MM.1S (cell line): ENCODE measurements around the gene ACVR2B.

ENCODE experiments used
- DNase-seq: peaks from one replicate; pipeline ENCODE4 v3.0.0-alpha.2; 2015
- H2AFZ ChIP-seq: fragments of 300-600 bp; sonication (generic); 2 replicates; pipeline ENCODE4 v1.6.0; 2016; ENCODE audit warnings: antibody characterized with exemption, low read length
- H3F3A ChIP-seq: fragments of 300-600 bp; sonication (generic); 2 replicates; pipeline ENCODE4 v1.6.1; 2016; ENCODE audit warnings: mild to moderate bottlenecking, antibody characterized with exemption, low read length, moderate library complexity, mixed read lengths; ENCODE audit not compliant: insufficient read depth
- H3K27ac ChIP-seq: fragments of 300-600 bp; sonication (generic); 2 replicates; pipeline ENCODE4 v1.5.1; 2016; ENCODE audit warnings: mild to moderate bottlenecking, low read length
- H3K27me3 ChIP-seq: fragments of 300-600 bp; sonication (generic); replicated peaks from 2 replicates; pipeline ENCODE4 v1.6.0; 2016; ENCODE audit warnings: low read length; ENCODE audit not compliant: insufficient read depth
- H3K36me3 ChIP-seq: fragments of 300-600 bp; sonication (generic); replicated peaks from 2 replicates; pipeline ENCODE4 v1.6.1; 2016; ENCODE audit warnings: mild to moderate bottlenecking, low read length, mixed read lengths; ENCODE audit not compliant: insufficient read depth
- H3K4me1 ChIP-seq: fragments of 300-600 bp; sonication (generic); 2 replicates; pipeline ENCODE4 v1.6.1; 2016; ENCODE audit warnings: low read length, mixed read lengths
- H3K4me2 ChIP-seq: fragments of 300-600 bp; sonication (generic); 2 replicates; pipeline ENCODE4 v1.6.0; 2016; ENCODE audit warnings: low read depth, low read length
- H3K4me3 ChIP-seq: fragments of 300-600 bp; sonication (generic); 2 replicates; pipeline ENCODE4 v1.5.1; 2016; ENCODE audit warnings: low read length, mixed read lengths
- H3K79me2 ChIP-seq: fragments of 300-600 bp; sonication (generic); 2 replicates; pipeline ENCODE4 v1.6.1; 2016; ENCODE audit warnings: mixed run types, low read length, mixed read lengths
- H3K9ac ChIP-seq: fragments of 300-600 bp; sonication (generic); 2 replicates; pipeline ENCODE4 v1.6.1; 2016; ENCODE audit warnings: low read length, mixed read lengths
- H3K9me2 ChIP-seq: fragments of 300-600 bp; sonication (generic); replicated peaks from 2 replicates; pipeline ENCODE4 v1.6.1; 2016; ENCODE audit warnings: mild to moderate bottlenecking, low read length, mixed read lengths; ENCODE audit not compliant: insufficient read depth
- H3K9me3 ChIP-seq: fragments of 300-600 bp; sonication (generic); replicated peaks from 2 replicates; pipeline ENCODE4 v1.6.1; 2016; ENCODE audit warnings: mild to moderate bottlenecking, low read length, mixed read lengths; ENCODE audit not compliant: insufficient read depth
- H4K20me1 ChIP-seq: fragments of 300-600 bp; sonication (generic); 2 replicates; pipeline ENCODE4 v1.6.1; 2016; ENCODE audit warnings: mild to moderate bottlenecking, low read length, moderate library complexity, mixed read lengths; ENCODE audit not compliant: insufficient read depth
- EZH2 ChIP-seq: fragments of 300-600 bp; sonication (generic); optimal IDR thresholded peaks from 2 replicates; pipeline ENCODE3; 2017; ENCODE audit warnings: low read depth, mild to moderate bottlenecking, antibody characterized with exemption, low read length, mixed read lengths
- EZH2phosphoT487 ChIP-seq: fragments of 300-600 bp; sonication (generic); IDR thresholded peaks from 2 replicates; pipeline ENCODE4 v1.6.1; 2018; ENCODE audit warnings: antibody characterized with exemption, low read length
- TF ChIP-seq, protein P1 (sequence below): fragments of 300-600 bp; sonication (generic); IDR thresholded peaks from 2 replicates; pipeline ENCODE4 v1.5.1; 2016; ENCODE audit warnings: antibody characterized with exemption, low read length, mixed read lengths

Gene ACVR2B

DNA sequence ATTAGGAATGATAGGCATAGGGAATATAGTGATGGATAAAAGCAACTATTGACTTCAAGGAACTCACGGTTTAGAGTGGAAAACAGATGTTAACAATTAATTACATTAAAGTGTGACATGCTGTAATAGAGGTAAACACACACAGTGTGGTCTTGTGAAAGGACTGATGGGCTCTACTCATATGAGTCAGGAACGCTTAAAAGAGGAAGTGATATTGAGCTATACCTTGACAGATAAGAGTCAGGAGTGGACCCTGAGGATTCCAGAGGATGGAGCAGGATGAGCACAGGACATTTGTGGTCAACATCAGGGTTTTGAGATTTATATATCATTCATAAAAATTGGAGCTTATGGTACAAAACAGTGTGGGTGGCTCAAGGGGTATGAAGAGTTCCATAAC lies 53.4 kb downstream of the ACVR2B start:
- TF ChIP-seq, protein P1, sequence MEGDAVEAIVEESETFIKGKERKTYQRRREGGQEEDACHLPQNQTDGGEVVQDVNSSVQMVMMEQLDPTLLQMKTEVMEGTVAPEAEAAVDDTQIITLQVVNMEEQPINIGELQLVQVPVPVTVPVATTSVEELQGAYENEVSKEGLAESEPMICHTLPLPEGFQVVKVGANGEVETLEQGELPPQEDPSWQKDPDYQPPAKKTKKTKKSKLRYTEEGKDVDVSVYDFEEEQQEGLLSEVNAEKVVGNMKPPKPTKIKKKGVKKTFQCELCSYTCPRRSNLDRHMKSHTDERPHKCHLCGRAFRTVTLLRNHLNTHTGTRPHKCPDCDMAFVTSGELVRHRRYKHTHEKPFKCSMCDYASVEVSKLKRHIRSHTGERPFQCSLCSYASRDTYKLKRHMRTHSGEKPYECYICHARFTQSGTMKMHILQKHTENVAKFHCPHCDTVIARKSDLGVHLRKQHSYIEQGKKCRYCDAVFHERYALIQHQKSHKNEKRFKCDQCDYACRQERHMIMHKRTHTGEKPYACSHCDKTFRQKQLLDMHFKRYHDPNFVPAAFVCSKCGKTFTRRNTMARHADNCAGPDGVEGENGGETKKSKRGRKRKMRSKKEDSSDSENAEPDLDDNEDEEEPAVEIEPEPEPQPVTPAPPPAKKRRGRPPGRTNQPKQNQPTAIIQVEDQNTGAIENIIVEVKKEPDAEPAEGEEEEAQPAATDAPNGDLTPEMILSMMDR = no peak
- TF ChIP-seq EZH2 (no peak), EZH2phosphoT487 (no peak)
- Histone ChIP-seq H3K4me3 (no peak overlapping the region), H3K4me1 (no peaks in the 10 kb centered on the region), H3K9ac (no peak overlapping the region), H3K27me3 (no peaks in the 10 kb centered on the region), H3K9me3 (no peaks in the 10 kb centered on the region), H3K36me3 (no peaks in the 10 kb centered on the region; the same call in 1 of the 2 replicates), H4K20me1 (no peaks in the 10 kb centered on the region), H3K79me2 (no peaks in the 10 kb centered on the region), H3K4me2 (no peak overlapping the region), H3F3A (no peaks in the 10 kb centered on the region), H2AFZ (no peak overlapping the region), H3K27ac (no peak overlapping the region), H3K9me2 (no peaks in the 10 kb centered on the region)
- DNase-seq = no peak

GRCh38 chr3:38509732-38510131 lies 56.0 kb downstream of the ACVR2B start:
- no peak for TF ChIP-seq EZH2phosphoT487
- TF ChIP-seq, protein P1 = no peak
- TF ChIP-seq EZH2 = no peak
- H3K36me3 ChIP-seq = no peaks in the 10 kb centered on the region; the same call in 1 of the 2 replicates
- H2AFZ ChIP-seq = no peak overlapping the region
- no peaks in the 10 kb centered on the region for H3K9me3 ChIP-seq
- no peak overlapping the region for H3K27ac ChIP-seq
- no peaks in the 10 kb centered on the region for H3K9me2 ChIP-seq
- no peak overlapping the region for H3K4me2 ChIP-seq
- no peaks in the 10 kb centered on the region for H3K27me3 ChIP-seq
- no peaks in the 10 kb centered on the region for H3K4me1 ChIP-seq
- H3K4me3 ChIP-seq = no peak overlapping the region
- H3K79me2 ChIP-seq = no peaks in the 10 kb centered on the region
- H3K9ac ChIP-seq = no peak overlapping the region
- no peaks in the 10 kb centered on the region for H3F3A ChIP-seq
- no peak for DNase-seq
- H4K20me1 ChIP-seq = no peaks in the 10 kb centered on the region

GRCh38 chr3:38510631-38511030 lies 56.9 kb downstream of the ACVR2B start:
- DNase-seq = no peak
- no peak for TF ChIP-seq EZH2
- H3K4me1 ChIP-seq = no peaks in the 10 kb centered on the region
- H3K9me3 ChIP-seq = no peaks in the 10 kb centered on the region
- no peaks in the 10 kb centered on the region for H3K9me2 ChIP-seq
- H3F3A ChIP-seq = no peaks in the 10 kb centered on the region
- H3K9ac ChIP-seq = no peak overlapping the region
- no peak overlapping the region for H2AFZ ChIP-seq
- no peak overlapping the region for H3K4me3 ChIP-seq
- H4K20me1 ChIP-seq = no peaks in the 10 kb centered on the region
- no peaks in the 10 kb centered on the region for H3K79me2 ChIP-seq
- no peaks in the 10 kb centered on the region for H3K27me3 ChIP-seq
- no peaks in the 10 kb centered on the region; the same call in 1 of the 2 replicates for H3K36me3 ChIP-seq
- no peak overlapping the region for H3K27ac ChIP-seq
- no peak overlapping the region for H3K4me2 ChIP-seq

- Histone ChIP-seq H3K4me1 (no peaks in the 10 kb centered on the region), H2AFZ (no peak overlapping the region), H3K27me3 (no peaks in the 10 kb centered on the region), H3K9me3 (no peaks in the 10 kb centered on the region), H4K20me1 (no peaks in the 10 kb centered on the region), H3K79me2 (no peaks in the 10 kb centered on the region), H3K9ac (no peak overlapping the region), H3F3A (no peaks in the 10 kb centered on the region), H3K36me3 (no peaks in the 10 kb centered on the region; the same call in 1 of the 2 replicates), H3K4me3 (no peak overlapping the region), H3K4me2 (no peak overlapping the region), H3K9me2 (no peaks in the 10 kb centered on the region), H3K27ac (no peak overlapping the region)
- TF ChIP-seq, protein P1 = no peak
- no peak for TF ChIP-seq EZH2
- no peak for DNase-seq
These were observed 57.9 kb downstream of the ACVR2B start for GRCh38 chr3:38511546-38511945.
